HepG2 (cell line): ENCODE results near the gene RLN3. TPM values are rescaled to one million over a fixed set of nuclear protein-coding genes. Genes with fewer than 3 reads are reported as not detected.

Source experiments
- ATAC-seq: fragments of 200-7000 bp; cut with Tn5 transposase; 3 replicates; pipeline ENCODE4 v1.9.1; 2020; ENCODE audit warnings: mild to moderate bottlenecking, moderate library complexity
- BruUV-seq: library from RNA; stranded (reverse); fragments of 400-500 nt; replicated peaks from 2 replicates; lab custom pipeline; 2021; lab: Mats Ljungman, UMichigan
- CTCF ChIA-PET: fragments of 300-600 bp; formaldehyde crosslinking; extraction: SDS; loops from one replicate; lab custom pipeline; 2021; ENCODE audit warnings: low total read pairs, inconsistent platforms, low intra/inter-chr PET ratio; lab: Yijun Ruan, JAX
- POLR2A ChIA-PET: fragments of 350-600 bp; sonication (Branson Sonifier 250); formaldehyde crosslinking; loops from one replicate; lab custom pipeline; 2020; ENCODE audit warnings: antibody characterized with exemption, inconsistent platforms; lab: Yijun Ruan, JAX
- DNase-seq: peaks from one replicate; pipeline ENCODE4 v3.0.0-alpha.2; 2015; ENCODE audit warnings: low spot score
- FAIRE-seq: peaks from 3 replicates; lab custom pipeline; 2011; peaks lifted over from hg19 to GRCh38; lab: Jason Lieb, UNC
- H2AFZ ChIP-seq: one replicate; pipeline ENCODE4 v1.6.1; 2011; ENCODE audit warnings: low read length, inconsistent platforms
- H3K27ac ChIP-seq: fragments of 300-600 bp; 3 replicates; pipeline ENCODE4 v1.8.0; 2011; ENCODE audit warnings: mixed run types, mild to moderate bottlenecking, mixed read lengths, low read length, inconsistent platforms; ENCODE audit not compliant: insufficient read depth; ENCODE audit errors: extremely low read length
- H3K27me3 ChIP-seq, 2 experiments: fragments of 200-600 bp in 1 of 2; 2 replicates in 1 of 2; 3 replicates in 1 of 2; pipeline versions ENCODE4 v1.6.0 to v1.8.0; 2011; ENCODE audit warnings: low read length in 2 of 2, mild to moderate bottlenecking in 2 of 2, moderate library complexity in 2 of 2, inconsistent platforms in 1 of 2; ENCODE audit not compliant: insufficient read depth in 2 of 2, control insufficient read depth in 1 of 2
- H3K36me3 ChIP-seq, 2 experiments: fragments of 200-600 bp in 1 of 2; replicated peaks in 1 of 2; 2 replicates in 1 of 2; 3 replicates in 1 of 2; pipeline versions ENCODE4 v1.5.1 to v1.8.0; 2011; ENCODE audit warnings: low read length in 2 of 2, inconsistent platforms in 1 of 2; ENCODE audit not compliant: insufficient read depth in 2 of 2, control insufficient read depth in 1 of 2
- H3K4me1 ChIP-seq: 2 replicates; pipeline ENCODE4 v1.5.1; 2012; ENCODE audit warnings: low read length, inconsistent platforms; ENCODE audit not compliant: insufficient read depth
- H3K4me2 ChIP-seq: 2 replicates; pipeline ENCODE4 v1.6.0; 2011; ENCODE audit warnings: low read depth, low read length, inconsistent platforms
- H3K4me3 ChIP-seq, 3 experiments: fragments of 200-600 bp in 1 of 3; sonication (generic), shearing (Covaris generic) in 1 of 3; replicated peaks in 1 of 3; 2 replicates each; pipeline ENCODE4 v1.5.1; 2011 to 2016; ENCODE audit warnings: low read length in 3 of 3, inconsistent platforms in 2 of 3, low read depth in 2 of 3, mild to moderate bottlenecking in 2 of 3, control low read depth in 1 of 3, mixed read lengths in 1 of 3; ENCODE audit not compliant: insufficient read depth in 1 of 3
- H3K79me2 ChIP-seq: one replicate; pipeline ENCODE4 v1.6.1; 2011; ENCODE audit warnings: low read length, inconsistent platforms; ENCODE audit not compliant: insufficient read depth
- H3K9ac ChIP-seq: 2 replicates; pipeline ENCODE4 v1.6.0; 2011; ENCODE audit warnings: mild to moderate bottlenecking, low read depth, low read length, inconsistent platforms; ENCODE audit not compliant: insufficient read depth
- H3K9me3 ChIP-seq: 2 replicates; pipeline ENCODE4 v1.5.1; 2012; ENCODE audit warnings: mild to moderate bottlenecking, low read length
- H4K20me1 ChIP-seq: 2 replicates; pipeline ENCODE4 v1.6.0; 2011; ENCODE audit warnings: inconsistent platforms, mild to moderate bottlenecking, low read length, moderate library complexity; ENCODE audit not compliant: insufficient read depth
- MAFK ChIP-seq, 2 experiments: IDR thresholded peaks in 1 of 2; conservative IDR thresholded peaks in 1 of 2; 2 replicates each; pipeline ENCODE4 v1.6.1; 2011; ENCODE audit warnings: improper control_type of control experiment in 2 of 2, low read length in 2 of 2
- RFXANK ChIP-seq: IDR thresholded peaks from 2 replicates; pipeline ENCODE4 v1.6.1; 2016
- SNAPC4 ChIP-seq: sonication (generic); formaldehyde crosslinking; IDR thresholded peaks from 2 replicates; pipeline ENCODE4 v1.4.0; 2020; ENCODE audit warnings: mild to moderate bottlenecking, missing genetic modification reagents
- ZNF549 ChIP-seq: sonication (generic); formaldehyde crosslinking; IDR thresholded peaks from 2 replicates; pipeline ENCODE4 v1.5.0; 2020; ENCODE audit warnings: missing genetic modification reagents
- ZNF761 ChIP-seq: sonication (generic); formaldehyde crosslinking; conservative IDR thresholded peaks from 2 replicates; pipeline ENCODE4 v1.4.0; 2020; ENCODE audit warnings: mild to moderate bottlenecking, missing genetic modification reagents
- ZNF790 ChIP-seq: sonication (generic); formaldehyde crosslinking; IDR thresholded peaks from 2 replicates; pipeline ENCODE4 v1.8.0; 2022; ENCODE audit warnings: missing genetic modification reagents, mild to moderate bottlenecking, borderline replicate concordance
- WGBS: methylation state at CpG from one replicate; pipeline ENCODE4 v1.1.6; 2017; ENCODE audit warnings: low lambda C conversion rate; 5-methylcytosine and 5-hydroxymethylcytosine counted together
- in situ Hi-C: cut with HindIII; loops from 2 replicates; pipeline ENCODE4 v1.10.0; 2017; ENCODE audit warnings: low pct_unique_long_range_greater_than_20kb; ENCODE audit not compliant: extremely low pct_ligation_motif_present
- intact Hi-C: fragments of 100-400 bp; cut with micrococcal nuclease; formaldehyde crosslinking; loops from one replicate; pipeline ENCODE4 v1.10.0; 2022; ENCODE audit not compliant: unreplicated experiment
- polyA plus RNA-seq, 8 experiments: library from polyadenylated mRNA; depleted of rRNA in 3 of 8; stranded (reverse) in 7 of 8; unstranded in 1 of 8; fragments of >200 nt; fragmentation: Illumina TruSeq in 4 of 8; extraction: Trizol in 4 of 8; gene quantifications; 2 replicates each; pipeline versions ENCODE4 v1.2.1 to v1.2.3, GENCODE V29; 2011 to 2016; ENCODE audit warnings: low read depth in 4 of 8, missing spikeins in 1 of 8, mixed read lengths in 1 of 8; ENCODE audit not compliant: insufficient read depth in 1 of 8
- total RNA-seq, 5 experiments: library from RNA; depleted of rRNA; stranded (reverse); fragments of >200 nt; fragmentation: Illumina TruSeq; extraction: Trizol; gene quantifications; 2 replicates each; pipeline ENCODE4 v1.2.3, GENCODE V29; 2016; ENCODE audit warnings: low read depth in 1 of 5
- TF ChIP-seq, protein P1 (sequence below): sonication (generic); formaldehyde crosslinking; IDR thresholded peaks from 2 replicates; pipeline ENCODE4 v1.4.0; 2020; ENCODE audit warnings: mild to moderate bottlenecking, missing genetic modification reagents

The RLN3 gene
- total and polyA plus RNA-seq, 2 of the 13 experiments (the other 11 are each of a cell fraction or from before 2014, with no cell fraction given), result not detected

GRCh38 chr19:14002571-14003250 is 25.2 kb upstream of the RLN3 start:
- peaks cover 5% of the 10 kb centered on the region for H3K79me2 ChIP-seq
- BruUV-seq, result no TSS peak
- ATAC-seq (no peak), FAIRE-seq (no peak), DNase-seq (no peak)
- H3K27me3 ChIP-seq, result no peaks in the 10 kb centered on the region; a peak in 1 of 5 replicates
- intact Hi-C loops, result no loop called here
- H3K4me3 ChIP-seq, result no peak overlapping the region
- peaks cover 0 to 4% of the 10 kb centered on the region in 2 experiments; a peak in 1 of 5 replicates for H3K36me3 ChIP-seq
- no peak overlapping the region for H3K4me2 ChIP-seq
- no peak overlapping the region for H3K9ac ChIP-seq
- H2AFZ ChIP-seq, result no peak overlapping the region
- H3K27ac ChIP-seq, result no peak overlapping the region
- in situ Hi-C loops, result no loop called here
- ChIA-PET POLR2A (no interaction called here), CTCF (no interaction called here)
- H3K9me3 ChIP-seq, result no peaks in the 10 kb centered on the region
- H3K4me1 ChIP-seq, result peaks cover 15% of the 10 kb centered on the region
- TF ChIP-seq SNAPC4 (CRISPR knock-in tag) (no peak), ZNF790 (CRISPR knock-in tag) (no peak), RFXANK (CRISPR knock-in tag) (no peak), ZNF761 (CRISPR knock-in tag) (no peak), ZNF549 (CRISPR knock-in tag) (no peak), MAFK (conservative IDR thresholded peaks at IDR 0.05 in 1 of 2, IDR thresholded peaks at IDR 0.05 in 1 of 2; ENCODE audit: low read length in 2 of 2) (no peak)
- TF ChIP-seq, protein P1, sequence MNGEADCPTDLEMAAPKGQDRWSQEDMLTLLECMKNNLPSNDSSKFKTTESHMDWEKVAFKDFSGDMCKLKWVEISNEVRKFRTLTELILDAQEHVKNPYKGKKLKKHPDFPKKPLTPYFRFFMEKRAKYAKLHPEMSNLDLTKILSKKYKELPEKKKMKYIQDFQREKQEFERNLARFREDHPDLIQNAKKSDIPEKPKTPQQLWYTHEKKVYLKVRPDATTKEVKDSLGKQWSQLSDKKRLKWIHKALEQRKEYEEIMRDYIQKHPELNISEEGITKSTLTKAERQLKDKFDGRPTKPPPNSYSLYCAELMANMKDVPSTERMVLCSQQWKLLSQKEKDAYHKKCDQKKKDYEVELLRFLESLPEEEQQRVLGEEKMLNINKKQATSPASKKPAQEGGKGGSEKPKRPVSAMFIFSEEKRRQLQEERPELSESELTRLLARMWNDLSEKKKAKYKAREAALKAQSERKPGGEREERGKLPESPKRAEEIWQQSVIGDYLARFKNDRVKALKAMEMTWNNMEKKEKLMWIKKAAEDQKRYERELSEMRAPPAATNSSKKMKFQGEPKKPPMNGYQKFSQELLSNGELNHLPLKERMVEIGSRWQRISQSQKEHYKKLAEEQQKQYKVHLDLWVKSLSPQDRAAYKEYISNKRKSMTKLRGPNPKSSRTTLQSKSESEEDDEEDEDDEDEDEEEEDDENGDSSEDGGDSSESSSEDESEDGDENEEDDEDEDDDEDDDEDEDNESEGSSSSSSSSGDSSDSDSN, result no peak
- 87% methylated on average over 9 of the region's 13 CpGs for WGBS
- H4K20me1 ChIP-seq, result no peaks in the 10 kb centered on the region; the same call in 1 of the 2 replicates
